Erythroblast (primary cell): ENCODE data around the gene THSD7A.

ENCODE experiments used
- DNase-seq, 2 experiments: peaks; one replicate each; lab custom pipeline; 2025; lab: John Stamatoyannopoulos, UW
- GATA1 ChIP-seq: IDR thresholded peaks from 2 replicates; pipeline ENCODE4 v1.6.1; 2011; ENCODE audit warnings: low read depth, mild to moderate bottlenecking, control low read depth, low read length, moderate library complexity
- POLR2A ChIP-seq: IDR thresholded peaks from 2 replicates; pipeline ENCODE4 v1.6.1; 2011; ENCODE audit warnings: mild to moderate bottlenecking, low read length

Gene THSD7A

GRCh38 chr7:11369696-11370095, 462.3 kb downstream of the THSD7A start:
- TF ChIP-seq GATA1: no peak
- TF ChIP-seq POLR2A: no peak
- no peak for DNase-seq

GRCh38 chr7:11366118-11366517, 465.9 kb downstream of the THSD7A start:
- no peak for DNase-seq
- no peak for TF ChIP-seq POLR2A
- TF ChIP-seq GATA1: no peak

GRCh38 chr7:11358637-11359036, 473.4 kb downstream of the THSD7A start:
- no peak for DNase-seq
- TF ChIP-seq GATA1: no peak
- TF ChIP-seq POLR2A: no peak

- no peak for TF ChIP-seq POLR2A
- no peak for TF ChIP-seq GATA1
These were observed 476.5 kb downstream of the THSD7A start for GRCh38 chr7:11355399-11356005.

GRCh38 chr7:11346302-11346701, 485.7 kb downstream of the THSD7A start:
- no peak for TF ChIP-seq POLR2A
- no peak for TF ChIP-seq GATA1
- DNase-seq: peak; percentile 66 to 90

More at GRCh38 chr7:11355399-11356005, 476.5 kb downstream of the THSD7A start:
- no peak for DNase-seq

GRCh38 chr7:11345621-11346020, 486.4 kb downstream of the THSD7A start:
- no peak for DNase-seq
- no peak for TF ChIP-seq GATA1
- no peak for TF ChIP-seq POLR2A

- TF ChIP-seq POLR2A (no peak), GATA1 (no peak)
- DNase-seq: peak; percentile 51 to 75
These were observed 488.1 kb downstream of the THSD7A start for GRCh38 chr7:11343818-11344413.

GRCh38 chr7:11343136-11343535, 488.9 kb downstream of the THSD7A start:
- TF ChIP-seq GATA1 (no peak), POLR2A (no peak)

GRCh38 chr7:11341285-11341944, 490.6 kb downstream of the THSD7A start:
- peak; percentile 16 to 42 for DNase-seq
- no peak for TF ChIP-seq POLR2A
- no peak for TF ChIP-seq GATA1

More at GRCh38 chr7:11343136-11343535, 488.9 kb downstream of the THSD7A start:
- no peak for DNase-seq

- DNase-seq: no peak
- TF ChIP-seq GATA1: no peak
- no peak for TF ChIP-seq POLR2A
These were observed 495.6 kb downstream of the THSD7A start for GRCh38 chr7:11336432-11336831.

- DNase-seq: no peak
- TF ChIP-seq GATA1: no peak
- no peak for TF ChIP-seq POLR2A
These were observed 496.1 kb downstream of the THSD7A start for GRCh38 chr7:11335947-11336346.

- no peak for DNase-seq
- TF ChIP-seq GATA1: no peak
- TF ChIP-seq POLR2A: no peak
These were observed 499.2 kb downstream of the THSD7A start for GRCh38 chr7:11332865-11333228.

GRCh38 chr7:11332186-11332864, 499.7 kb downstream of the THSD7A start:
- DNase-seq: no peak
- no peak for TF ChIP-seq POLR2A
- TF ChIP-seq GATA1: no peak
